Stimulated activated CD4-positive, alpha-beta T cell treated with anti-CD3 and anti-CD28 coated beads, Interleukin-2, amount 100 ng/mL, for 48 hours (primary cell): ENCODE data around the gene RPL5.

Experiments used
- DNase-seq, 2 donors: peaks; one replicate each; pipeline ENCODE4 v3.0.0-alpha.2; 2020

The RPL5 gene

DNA sequence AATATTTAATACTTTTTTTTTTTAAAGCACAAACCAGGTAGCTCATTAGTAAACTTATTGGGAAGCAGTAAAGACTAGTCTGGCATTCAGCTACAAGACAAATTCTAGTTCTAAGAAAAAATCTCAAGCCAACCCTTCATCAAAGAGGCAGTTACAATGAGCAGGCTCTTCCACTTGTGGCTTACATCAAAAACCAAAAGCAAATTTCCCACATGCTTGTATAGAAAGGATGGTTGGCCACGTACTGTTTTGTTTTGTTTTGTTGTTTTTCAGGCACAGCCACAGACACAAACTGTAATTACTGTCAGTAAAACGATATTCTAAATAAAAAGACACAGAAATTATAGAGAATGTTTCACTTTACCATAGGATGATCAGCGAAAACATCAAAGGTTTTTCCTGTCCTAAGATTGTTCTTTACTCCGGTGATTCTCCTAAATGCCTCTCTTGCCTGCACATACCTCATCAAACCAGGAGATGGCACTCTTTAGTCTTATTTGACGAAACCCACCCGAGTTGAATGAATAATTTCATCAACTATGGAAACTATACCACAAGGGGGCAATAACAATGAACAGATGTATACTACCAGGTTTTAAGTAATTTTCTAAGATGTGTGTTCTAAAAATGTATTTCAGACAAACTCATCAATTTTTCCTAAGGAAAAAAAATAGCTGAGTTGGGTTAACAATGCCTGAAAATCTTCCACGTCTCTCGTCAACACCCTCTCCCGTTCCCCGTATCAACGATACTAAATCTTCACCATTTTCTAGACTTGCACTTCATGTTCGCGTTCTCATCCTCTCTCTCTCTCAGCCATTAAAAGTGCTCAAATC is 26.9 kb downstream of the RPL5 start:
- peak; percentile 26 to 40 for DNase-seq

DNA sequence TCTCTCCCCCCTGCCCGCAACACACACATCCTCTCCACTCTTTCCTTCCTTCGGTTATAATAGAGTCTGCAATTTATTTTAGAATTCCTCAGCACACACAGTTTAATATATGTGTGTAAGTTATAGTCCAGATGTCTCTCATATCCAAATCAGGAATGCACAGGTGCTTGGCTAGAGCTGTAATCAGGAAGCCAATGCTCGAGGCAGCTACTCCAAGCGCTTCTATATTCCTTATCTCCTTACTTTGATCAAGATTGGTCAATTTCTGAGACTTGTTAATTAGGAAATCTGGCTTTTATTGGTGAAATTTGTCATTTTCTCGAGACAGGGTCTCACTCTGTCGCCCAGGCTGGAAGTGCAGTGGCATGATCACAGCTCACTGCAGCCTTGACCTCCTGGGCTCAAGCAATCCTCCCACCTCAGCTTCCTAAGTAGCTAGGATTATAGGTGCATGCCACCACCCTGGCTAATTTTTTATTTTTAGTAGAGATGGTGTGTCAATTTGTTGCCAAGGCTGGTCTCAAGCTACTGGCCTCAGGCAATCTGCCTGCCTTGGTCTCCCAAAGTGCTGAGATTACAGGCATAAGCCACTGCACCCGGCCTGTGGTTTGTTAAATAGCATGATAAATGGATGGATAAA is 27.7 kb downstream of the RPL5 start:
- DNase-seq: no peak

DNA sequence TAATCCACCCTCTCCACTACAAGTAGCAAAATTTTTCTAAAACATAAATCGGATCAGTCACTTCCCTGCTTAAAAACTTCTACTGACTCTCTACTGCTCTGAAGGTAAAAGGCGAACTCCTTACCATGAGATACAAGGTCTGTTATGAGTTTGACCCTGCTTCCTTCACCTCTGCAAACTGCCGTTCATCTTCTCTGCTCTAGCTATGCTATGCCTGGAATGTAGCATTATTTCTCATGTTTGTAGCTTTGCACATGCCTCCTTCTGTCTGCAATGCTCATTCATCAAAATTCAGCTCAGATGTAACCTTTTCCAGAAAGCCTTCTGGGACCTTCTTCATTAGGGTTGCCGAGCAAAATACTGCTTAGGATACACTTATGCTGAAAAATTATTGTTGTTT is 30.8 kb downstream of the RPL5 start:
- DNase-seq: no peak

DNA sequence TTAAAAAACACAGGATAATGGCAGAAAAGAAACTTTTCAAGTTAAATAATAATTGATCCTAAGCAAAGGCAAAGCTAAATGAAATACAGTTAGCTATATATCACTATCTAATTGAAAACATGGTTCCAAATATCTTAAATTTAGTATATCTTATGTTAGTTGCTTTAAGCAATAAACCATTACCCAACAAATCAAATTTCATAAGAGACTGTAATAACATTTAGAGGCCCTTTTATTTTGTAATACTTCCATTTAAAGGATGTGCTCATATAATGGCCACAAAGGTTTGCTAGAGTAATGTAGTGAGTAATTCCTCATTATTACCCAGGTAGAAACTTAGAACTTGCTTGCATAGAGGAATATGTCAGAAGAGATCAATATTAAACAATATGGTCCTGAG is 32.3 kb downstream of the RPL5 start:
- no peak for DNase-seq

DNA sequence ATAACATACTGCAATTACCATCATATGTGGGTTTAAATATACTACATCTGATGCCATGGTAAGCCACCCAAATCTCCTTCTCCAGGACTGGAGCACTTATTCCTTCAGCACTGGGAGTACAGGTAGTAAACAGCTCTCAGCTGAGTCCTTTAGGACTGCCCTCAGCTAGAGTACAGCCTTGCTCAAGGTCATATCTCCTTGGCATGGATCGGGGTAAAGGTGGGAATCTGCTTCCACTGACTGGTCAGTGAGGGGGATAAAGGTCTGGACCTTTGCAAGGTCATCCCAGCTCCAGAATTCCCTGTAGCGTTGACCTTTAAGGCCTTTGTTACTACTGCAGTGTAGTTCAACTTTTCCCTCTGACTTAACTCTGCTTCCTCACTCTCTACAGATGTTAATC is 38.8 kb downstream of the RPL5 start:
- no peak for DNase-seq

DNA sequence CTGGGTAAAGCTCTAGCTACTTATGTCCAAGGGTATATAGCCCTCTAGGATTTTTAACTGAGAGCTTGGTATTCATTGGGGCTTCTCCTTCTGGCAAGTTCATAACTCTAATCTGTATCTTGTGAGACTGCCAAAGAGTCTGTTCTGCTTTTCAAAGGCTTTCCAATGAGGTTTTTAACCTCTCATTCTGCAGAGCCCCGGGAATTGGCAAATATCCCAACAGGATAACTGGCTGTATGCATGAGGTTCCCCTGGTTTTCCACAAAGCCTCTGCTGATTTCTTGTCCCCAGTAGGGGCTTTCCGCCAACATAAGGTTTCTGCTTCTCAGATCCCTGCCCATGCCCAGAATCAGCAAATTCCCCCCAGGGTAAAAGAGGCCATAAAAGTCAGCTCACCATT is 40.9 kb downstream of the RPL5 start:
- no peak for DNase-seq

DNA sequence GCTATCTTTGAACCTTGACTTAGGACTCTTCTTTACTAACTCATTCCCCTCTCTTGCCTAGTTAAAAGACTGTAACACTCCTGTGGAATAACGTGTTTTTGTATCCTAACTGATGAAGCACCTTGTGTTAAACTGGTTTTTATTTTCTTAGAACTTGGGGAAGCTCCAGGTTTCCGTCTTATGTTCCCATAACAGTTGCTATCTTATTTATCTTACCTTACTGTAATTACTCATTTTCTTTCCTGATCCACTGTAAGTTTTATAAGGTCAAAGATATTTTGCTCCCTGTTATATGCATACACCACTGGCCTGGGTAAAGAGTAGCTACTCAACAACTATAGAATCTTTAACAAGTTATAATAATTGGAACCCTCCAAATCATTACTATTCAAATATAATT is 43.1 kb downstream of the RPL5 start:
- no peak for DNase-seq

DNA sequence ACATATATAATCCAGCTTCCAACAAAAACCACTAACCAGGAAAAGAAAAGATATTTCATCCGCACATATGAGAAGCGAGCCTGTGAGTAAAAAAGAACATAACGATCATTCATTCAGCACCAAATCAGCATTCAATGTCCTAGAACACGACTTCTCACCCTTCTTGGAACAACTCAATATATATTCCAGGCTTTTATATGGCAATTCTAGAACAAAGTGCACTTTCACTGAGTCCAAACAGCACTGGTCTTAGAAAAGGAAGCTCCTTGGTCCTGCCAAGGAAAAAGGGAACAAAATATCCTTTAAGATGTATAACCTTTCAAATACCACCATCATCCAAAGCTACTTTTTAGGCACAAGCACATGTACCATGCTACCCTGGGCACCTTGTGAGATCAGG is 44.5 kb downstream of the RPL5 start:
- DNase-seq: no peak

DNA sequence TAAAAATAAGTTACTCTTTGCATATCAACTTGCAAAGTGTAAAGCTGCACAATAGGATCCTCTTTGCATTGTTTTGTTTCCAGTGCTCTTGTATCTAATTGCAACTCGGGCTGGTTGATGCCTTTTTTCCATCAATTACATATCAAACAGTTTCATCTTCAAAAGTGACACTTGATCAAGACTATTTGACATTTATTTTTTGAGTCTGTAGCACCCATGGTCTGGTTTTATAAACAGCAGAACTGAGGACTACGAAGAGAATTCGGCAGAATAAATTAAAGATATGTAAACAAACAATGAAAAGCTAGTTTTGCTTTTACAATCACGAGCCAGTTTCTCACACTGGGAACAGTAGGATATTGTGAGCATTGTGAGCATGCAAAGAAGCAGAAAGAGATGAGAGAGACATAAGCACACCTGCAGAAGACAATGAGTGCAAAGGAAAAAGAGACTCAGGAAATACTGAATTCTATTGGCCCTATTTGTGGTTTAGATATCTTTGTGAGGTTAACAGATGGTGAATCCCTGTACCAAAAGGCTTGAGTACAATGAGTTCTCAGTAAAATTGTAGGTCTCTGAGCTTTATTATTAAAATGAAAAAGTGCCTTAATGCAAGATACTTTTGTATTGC is 45.4 kb downstream of the RPL5 start:
- DNase-seq: no peak

DNA sequence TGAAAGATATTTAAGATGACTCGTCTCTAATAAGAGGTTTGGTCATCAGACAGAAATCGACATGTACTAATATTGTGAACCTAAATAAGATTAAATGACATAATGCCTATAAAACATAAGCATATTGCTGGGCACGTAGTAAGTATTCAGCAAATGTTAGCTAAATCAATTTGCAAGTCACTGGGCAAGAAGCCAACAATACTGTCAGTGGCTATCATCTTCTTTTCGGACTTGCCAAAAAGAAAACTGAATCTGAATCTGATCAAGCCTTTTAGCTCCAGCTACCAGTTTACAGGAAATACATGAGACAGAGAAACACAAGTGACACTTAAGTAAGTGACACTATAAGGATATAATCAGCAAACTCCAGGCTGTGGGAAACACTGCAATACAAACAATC is 46.0 kb downstream of the RPL5 start:
- no peak for DNase-seq

DNA sequence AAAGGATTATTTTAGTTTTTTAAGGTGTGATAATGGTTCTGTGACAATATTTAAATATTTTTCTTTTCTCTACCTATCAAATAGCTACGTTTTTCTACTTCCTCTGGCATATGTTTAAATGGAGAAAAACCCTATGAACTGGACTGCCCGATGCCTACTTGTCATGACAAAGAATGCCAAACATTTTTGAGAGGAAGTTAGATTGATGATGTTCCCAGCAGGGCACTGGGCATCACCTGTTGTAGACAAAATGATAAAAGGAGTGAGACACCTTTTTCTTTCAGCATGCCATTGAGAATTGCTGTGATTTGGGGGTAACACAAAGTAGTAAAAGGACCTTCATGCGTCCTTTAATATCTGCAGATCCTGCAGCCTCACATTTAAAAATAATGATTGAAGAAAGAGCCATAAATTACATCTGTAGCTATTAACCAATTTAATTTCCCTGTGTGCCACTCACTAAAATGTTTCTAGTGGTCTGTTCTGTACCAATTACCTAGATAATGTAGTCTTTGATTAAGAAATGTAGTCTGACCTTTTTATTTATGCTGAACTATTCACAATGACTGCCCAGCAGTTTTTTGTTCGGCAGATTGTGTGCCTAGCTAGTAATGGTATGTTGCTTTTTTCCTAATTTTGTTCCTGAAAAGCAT is 47.6 kb downstream of the RPL5 start:
- DNase-seq: no peak

DNA sequence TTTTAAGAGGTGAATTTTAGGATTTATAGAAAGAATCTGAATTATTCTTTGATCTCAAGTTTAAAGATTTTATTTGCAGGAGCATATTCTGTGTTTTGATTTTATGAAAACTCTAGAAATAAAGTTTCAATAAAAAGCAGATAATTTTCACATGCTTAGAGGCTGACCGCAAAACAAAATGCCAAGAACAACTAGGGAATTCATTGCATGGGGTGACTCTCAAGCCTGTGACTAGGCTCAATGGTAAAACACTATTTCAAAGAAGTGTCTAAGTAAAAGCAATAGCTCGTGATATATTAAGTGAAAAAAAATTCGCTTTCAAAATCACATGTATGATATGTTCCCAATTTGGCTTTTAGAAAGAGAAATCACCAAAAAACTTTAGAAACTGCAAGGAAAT is 49.6 kb downstream of the RPL5 start:
- no peak for DNase-seq

DNA sequence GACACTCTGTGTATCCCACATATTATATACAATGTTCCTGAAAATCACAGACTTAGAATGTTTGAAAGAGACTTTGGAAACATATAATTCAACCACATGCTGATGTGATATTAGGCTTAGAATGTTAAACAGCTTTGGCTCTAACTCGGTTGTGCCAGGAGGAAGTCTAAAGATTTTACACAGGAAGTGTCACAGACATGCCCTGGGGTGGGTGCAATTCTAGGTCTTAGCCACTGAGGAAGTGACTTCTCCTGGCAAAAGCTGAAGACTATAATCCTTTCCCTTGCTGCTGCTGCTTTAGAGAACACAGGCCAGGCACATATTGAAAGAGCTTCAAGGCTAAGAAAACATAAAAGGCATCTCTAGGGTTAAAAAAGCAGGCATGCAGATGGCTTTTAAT is 51.0 kb downstream of the RPL5 start:
- DNase-seq: no peak

DNA sequence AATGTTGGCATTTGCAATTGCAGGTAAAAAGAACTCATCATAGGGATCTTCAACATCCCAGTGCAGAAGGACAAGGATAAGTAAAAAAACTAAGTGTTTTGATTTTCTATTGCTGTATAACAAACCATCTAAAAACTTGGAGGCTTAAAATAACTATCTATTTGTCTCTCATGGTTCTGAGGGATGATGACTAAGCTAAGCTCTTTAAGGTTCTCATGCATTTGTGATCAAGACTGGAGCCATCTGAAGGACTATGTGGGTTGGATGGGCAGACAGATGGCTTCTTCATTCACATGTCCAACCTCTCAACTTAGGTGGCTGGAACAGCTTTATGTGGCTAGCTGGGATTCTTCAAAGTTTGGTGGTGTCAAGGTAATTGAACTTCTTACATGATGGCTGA is 51.5 kb downstream of the RPL5 start:
- DNase-seq: no peak

DNA sequence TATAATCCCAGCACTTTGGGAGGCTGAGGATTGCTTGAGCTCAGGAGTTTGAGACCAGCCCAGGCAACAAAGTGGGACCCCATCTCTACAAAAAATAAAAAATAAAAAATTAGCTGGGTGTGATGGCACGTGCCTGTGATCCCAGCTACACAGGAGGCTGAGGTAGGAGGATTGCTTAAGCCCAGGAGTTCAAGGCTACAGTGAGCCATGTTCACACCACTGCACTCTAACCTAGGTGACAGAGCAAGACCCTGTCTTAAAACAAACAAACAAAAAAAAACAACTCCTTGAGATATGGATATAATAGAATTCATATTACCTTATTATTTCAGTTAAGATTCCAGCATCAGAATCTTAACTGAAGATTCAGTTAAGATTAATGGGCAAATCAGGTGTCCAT is 52.4 kb downstream of the RPL5 start:
- no peak for DNase-seq

DNA sequence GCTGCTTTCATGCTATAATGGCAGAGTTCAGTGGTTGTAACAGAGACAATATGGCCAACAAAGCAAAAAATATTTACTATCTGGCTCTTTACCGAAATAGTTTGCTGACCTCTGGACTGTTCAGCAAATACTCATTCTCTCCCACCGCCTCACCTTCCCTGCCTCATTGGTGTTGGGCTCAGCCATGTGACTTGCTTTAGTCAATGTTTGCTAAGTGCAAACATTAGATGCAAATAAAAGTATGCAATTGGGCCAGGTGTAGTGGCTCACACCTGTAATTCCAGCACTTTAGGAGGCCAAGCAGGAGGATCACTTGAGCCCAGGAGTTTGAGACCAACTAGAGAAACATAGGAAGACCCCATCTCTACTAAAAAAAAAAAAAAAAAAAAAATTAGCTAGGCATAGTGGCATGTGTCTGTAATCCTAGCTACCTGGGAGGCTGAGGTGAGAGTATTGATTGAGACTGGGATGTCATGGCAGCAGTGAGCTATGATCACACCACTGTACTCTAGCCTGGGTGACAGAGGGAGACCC is 55.1 kb downstream of the RPL5 start:
- DNase-seq: no peak

DNA sequence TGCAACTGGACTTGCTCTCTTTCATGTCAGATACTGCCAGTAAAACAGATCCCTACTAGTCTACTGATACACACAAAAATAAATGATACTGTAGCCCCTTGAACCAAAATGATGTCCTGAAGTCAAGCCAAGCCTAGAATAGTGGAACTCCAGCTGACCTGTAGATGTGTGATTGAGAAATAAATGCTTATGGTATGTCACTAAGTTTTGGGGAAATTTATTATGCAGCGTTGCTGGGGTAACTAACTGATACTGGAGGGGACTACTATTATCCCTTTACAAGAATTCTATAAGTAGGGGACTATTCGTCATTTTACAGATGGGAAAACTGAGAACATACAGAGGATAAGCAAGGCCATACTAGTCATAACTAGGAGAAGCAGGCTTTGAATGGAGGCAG is 55.6 kb downstream of the RPL5 start:
- no peak for DNase-seq
